ENCODE measurements around the gene FLT3.

DNA sequence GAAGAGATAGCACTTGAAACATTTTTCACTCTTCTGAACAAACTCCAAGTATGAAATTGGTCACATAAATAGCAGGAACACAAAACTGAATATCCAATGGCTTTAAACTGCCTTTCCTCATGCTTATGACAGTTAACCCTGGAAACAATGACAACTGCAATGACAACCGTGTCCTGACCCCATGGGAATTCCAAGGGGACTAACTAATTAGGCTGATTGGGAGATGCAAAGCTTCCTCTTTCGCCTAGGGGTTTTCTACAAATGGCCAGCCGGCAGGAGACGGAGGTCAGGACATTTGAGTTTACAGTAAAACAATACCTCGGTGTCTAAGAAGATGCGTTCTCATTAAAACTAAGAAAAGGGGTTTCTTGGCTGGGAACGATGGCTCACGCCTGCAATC is 58.9 kb downstream of the FLT3 start:
- no peak for TF ChIP-seq POLR2AphosphoS5 (IDR thresholded peaks at IDR 0.05)
- TF ChIP-seq POLR2A (IDR thresholded peaks at IDR 0.05), result no peak
- TF ChIP-seq, protein P1, sequence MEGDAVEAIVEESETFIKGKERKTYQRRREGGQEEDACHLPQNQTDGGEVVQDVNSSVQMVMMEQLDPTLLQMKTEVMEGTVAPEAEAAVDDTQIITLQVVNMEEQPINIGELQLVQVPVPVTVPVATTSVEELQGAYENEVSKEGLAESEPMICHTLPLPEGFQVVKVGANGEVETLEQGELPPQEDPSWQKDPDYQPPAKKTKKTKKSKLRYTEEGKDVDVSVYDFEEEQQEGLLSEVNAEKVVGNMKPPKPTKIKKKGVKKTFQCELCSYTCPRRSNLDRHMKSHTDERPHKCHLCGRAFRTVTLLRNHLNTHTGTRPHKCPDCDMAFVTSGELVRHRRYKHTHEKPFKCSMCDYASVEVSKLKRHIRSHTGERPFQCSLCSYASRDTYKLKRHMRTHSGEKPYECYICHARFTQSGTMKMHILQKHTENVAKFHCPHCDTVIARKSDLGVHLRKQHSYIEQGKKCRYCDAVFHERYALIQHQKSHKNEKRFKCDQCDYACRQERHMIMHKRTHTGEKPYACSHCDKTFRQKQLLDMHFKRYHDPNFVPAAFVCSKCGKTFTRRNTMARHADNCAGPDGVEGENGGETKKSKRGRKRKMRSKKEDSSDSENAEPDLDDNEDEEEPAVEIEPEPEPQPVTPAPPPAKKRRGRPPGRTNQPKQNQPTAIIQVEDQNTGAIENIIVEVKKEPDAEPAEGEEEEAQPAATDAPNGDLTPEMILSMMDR (IDR thresholded peaks at IDR 0.05), result no peak
- no peak for TF ChIP-seq EP300 (IDR thresholded peaks at IDR 0.05)
